Ectodermal cell (in vitro differentiated cells): ENCODE data around the gene CCDC134.

Source experiments
- H3K27ac ChIP-seq: 2 replicates; pipeline ENCODE4 v1.7.0; 2013; ENCODE audit warnings: mild to moderate bottlenecking, low read depth, low read length; ENCODE audit not compliant: insufficient read depth, poor library complexity, severe bottlenecking
- H3K27me3 ChIP-seq: 2 replicates; pipeline ENCODE4 v1.7.0; 2013; ENCODE audit warnings: mild to moderate bottlenecking, low read length; ENCODE audit not compliant: insufficient read depth, control insufficient read depth, poor library complexity, severe bottlenecking
- H3K36me3 ChIP-seq: one replicate; pipeline ENCODE4 v1.7.0; 2013; ENCODE audit warnings: low read length; ENCODE audit not compliant: control insufficient read depth, insufficient read depth
- H3K4me1 ChIP-seq: one replicate; pipeline ENCODE4 v1.7.0; 2013; ENCODE audit warnings: low read length; ENCODE audit not compliant: control insufficient read depth, insufficient read depth
- H3K4me3 ChIP-seq: 2 replicates; pipeline ENCODE4 v1.7.0; 2013; ENCODE audit warnings: low read depth, low read length, control low read depth; ENCODE audit not compliant: insufficient read depth
- H3K9me3 ChIP-seq: 2 replicates; pipeline ENCODE4 v1.7.0; 2013; ENCODE audit warnings: mild to moderate bottlenecking, low read length, moderate library complexity; ENCODE audit not compliant: control insufficient read depth
- WGBS, 2 experiments: methylation state at CpG; one replicate each; pipeline ENCODE4 v1.1.7; 2013; ENCODE audit warnings: missing lambda C conversion rate in 2 of 2; 5-methylcytosine and 5-hydroxymethylcytosine counted together

The CCDC134 gene

DNA sequence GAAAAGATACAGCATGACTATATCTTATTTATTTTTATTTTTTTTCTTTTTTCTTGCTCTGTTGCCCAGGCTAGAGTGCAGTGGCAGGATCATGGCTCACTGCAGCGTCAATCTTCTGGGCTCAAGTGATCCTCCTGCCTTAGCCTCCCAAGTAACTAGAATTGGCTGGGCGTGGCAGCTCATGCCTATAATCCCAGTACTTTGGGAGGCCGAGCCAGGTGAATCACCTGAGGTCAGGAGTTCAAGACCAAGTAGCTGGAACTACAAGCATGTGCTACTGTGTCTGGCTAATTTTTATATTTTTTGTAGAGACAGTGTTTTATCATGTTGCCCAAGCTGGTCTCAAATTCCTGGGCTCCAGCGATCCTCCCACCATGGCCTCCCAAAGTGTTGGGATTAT is 28.3 kb upstream of the CCDC134 start:
- Histone ChIP-seq H3K27ac (no peak overlapping the region), H3K36me3 (no peaks in the 10 kb centered on the region)
- WGBS, 2 experiments = 89 to 92% methylated on average over 4 of the region's 4 CpGs

DNA sequence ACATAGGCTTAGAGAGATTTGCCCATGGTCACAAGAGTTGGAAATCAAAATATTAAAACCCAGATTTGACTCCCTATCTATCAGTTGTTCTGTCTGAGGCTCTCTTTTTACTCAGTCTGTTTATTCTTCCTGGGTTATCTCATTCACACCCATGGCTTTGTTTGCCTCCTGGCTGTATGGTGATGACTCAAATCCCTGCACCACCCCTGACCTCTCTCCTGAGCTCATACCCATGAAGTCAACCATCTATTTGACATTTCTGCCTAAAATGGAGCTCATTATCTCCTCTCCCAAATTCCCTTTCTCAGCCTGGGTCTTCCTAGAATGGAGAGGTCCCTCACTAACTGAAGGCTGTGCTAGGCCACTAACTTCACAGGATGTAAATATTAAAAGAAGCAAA is 27.8 kb upstream of the CCDC134 start:
- Histone ChIP-seq H3K9me3 (no peaks in the 10 kb centered on the region), H3K4me1 (no peaks in the 10 kb centered on the region), H3K27ac (no peak overlapping the region), H3K36me3 (no peaks in the 10 kb centered on the region), H3K27me3 (no peaks in the 10 kb centered on the region), H3K4me3 (no peak overlapping the region)

More for the DNA sequence above, 28.3 kb upstream of the CCDC134 start:
- H3K9me3 ChIP-seq = no peaks in the 10 kb centered on the region
- H3K4me1 ChIP-seq = no peaks in the 10 kb centered on the region
- no peaks in the 10 kb centered on the region for H3K27me3 ChIP-seq
- H3K4me3 ChIP-seq = no peak overlapping the region

DNA sequence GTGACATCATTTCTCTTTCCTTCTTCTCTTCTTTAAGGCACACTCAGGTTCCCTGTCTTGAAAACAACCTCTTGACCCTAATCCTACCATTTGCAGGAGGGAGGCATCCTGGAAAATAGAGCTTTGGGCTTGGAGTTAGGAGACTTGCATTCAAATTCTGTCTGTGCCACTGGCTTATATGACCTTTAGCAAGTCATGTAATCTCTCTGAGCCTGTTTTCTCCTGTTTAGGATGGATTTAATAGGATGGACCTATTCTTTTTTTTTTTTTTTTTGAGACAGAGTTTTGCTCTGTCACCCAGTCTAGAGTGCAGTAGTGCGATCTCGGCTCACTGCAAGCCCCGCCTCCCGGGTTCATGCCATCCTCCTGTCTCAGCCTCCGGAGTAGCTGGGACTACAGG is 25.1 kb upstream of the CCDC134 start:
- Histone ChIP-seq H3K27me3 (no peaks in the 10 kb centered on the region), H3K9me3 (no peaks in the 10 kb centered on the region), H3K4me3 (no peak overlapping the region), H3K36me3 (no peaks in the 10 kb centered on the region), H3K4me1 (no peaks in the 10 kb centered on the region), H3K27ac (no peak overlapping the region)
- WGBS, 2 experiments = 93 to 94% methylated on average over 5 of the region's 5 CpGs

DNA sequence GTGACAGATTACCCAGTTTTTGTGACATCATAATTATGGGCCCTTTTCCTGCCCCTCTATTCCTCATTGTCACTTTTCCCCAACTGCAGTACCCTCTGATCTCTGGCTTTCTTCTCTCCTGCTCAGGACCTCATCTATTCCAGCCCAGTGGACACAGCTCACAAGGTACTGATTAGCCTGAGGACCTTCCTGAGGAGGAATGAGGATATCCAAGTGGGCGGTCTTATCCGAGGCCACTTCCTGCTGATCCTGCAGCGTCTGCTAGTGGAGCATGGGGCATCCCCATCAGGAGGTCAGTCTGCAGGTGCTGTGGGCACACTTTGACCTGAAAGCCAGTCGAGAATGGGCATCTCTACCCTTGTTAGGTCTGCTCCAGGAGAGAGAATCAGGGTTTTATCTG is 24.5 kb upstream of the CCDC134 start:
- H3K36me3 ChIP-seq = no peaks in the 10 kb centered on the region
- WGBS, 2 experiments = 79 to 81% methylated on average over 4 of the region's 4 CpGs
- no peak overlapping the region for H3K4me3 ChIP-seq
- no peaks in the 10 kb centered on the region for H3K4me1 ChIP-seq
- H3K9me3 ChIP-seq = no peaks in the 10 kb centered on the region
- H3K27me3 ChIP-seq = no peaks in the 10 kb centered on the region
- H3K27ac ChIP-seq = no peak overlapping the region

DNA sequence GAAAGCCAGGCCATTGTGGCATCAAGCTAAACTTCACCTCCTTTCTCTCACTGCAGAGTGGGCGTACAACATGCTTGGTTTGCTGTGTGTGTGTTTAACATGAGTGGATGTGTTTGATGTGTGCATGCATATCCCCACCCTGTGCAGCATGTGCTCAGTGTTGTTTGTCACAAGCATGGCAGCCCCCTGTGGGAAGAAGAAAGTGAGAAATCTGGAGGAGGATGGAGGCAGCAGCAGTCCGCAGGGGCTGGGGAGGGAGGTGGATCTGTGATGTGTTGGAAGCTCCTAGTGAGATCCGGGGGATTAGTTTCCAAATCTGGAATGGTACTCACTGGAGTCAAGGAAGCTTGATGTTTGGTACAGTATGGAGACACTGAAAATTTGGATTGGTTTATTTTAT is 24.1 kb upstream of the CCDC134 start:
- Histone ChIP-seq H3K4me3 (no peak overlapping the region), H3K36me3 (no peaks in the 10 kb centered on the region), H3K9me3 (no peaks in the 10 kb centered on the region), H3K27me3 (no peaks in the 10 kb centered on the region), H3K4me1 (no peaks in the 10 kb centered on the region), H3K27ac (no peak overlapping the region)
- 96 to 97% methylated on average over 3 of the region's 3 CpGs for whole genome bisulfite sequencing, 2 experiments

DNA sequence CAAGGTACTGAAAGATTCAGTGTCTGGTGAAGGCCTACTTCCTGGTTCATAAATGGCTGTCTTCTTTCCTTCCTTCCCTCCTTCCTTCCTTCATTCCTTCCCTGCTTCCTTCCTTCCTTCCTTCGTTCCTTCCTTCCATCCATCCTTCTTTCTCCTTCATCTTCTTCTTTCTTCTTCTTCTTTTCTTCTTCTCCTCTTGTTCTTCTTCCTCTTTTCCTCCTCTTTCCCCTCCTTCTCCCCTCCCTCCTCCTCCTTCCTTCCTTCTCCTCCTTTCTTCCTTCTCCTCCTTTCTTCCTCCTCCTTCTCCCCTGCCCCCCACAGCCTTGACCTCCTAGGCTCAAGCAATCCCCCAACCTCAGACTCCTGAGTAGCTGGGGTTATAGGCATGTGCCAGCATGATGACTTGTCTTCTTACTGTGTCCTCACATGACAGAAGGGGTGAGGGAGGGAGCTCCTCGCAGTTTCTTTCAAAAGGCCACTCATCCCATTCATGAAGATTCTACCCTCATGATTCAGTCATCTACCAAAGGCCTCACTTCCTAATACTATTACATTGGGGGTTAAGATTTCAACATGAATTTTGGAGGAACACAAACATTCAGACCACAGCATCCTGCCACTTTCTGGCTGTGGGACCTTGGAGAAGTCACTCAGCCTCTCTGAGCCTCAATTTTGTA is 22.6 kb upstream of the CCDC134 start:
- Histone ChIP-seq H3K36me3 (no peaks in the 10 kb centered on the region), H3K27me3 (no peaks in the 10 kb centered on the region), H3K4me1 (no peaks in the 10 kb centered on the region), H3K4me3 (no peak overlapping the region), H3K9me3 (no peaks in the 10 kb centered on the region), H3K27ac (no peak overlapping the region)
- WGBS, 2 experiments = 90 to 95% methylated on average over 2 of the region's 2 CpGs

DNA sequence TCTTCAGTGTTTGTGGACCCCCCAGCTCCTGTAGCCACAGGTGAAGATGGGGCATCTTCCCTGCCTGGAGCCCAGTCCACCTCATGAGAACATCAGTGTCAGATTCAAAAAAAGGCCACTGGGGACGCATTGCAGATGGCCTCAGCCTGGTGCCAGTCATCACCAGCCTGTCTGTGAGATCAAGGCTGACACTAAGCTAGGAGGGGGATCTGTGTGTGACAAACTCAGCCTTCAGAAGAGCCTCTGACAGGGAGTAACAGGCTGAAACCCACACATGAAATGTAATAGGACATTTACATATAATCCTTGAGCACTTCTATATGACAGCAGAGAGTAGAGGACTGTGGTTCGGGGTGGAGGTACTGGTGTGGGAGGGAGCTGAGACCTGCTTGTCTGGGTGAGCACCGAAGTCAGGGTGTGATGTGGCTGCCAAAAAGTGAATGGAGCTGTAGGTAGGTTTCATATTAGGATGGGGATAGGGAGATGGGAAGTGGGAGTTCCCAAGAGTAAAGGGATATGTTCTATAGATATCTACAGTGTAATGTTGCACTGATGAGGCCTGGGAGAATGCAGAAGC is 20.5 kb upstream of the CCDC134 start:
- H3K36me3 ChIP-seq = no peaks in the 10 kb centered on the region
- no peaks in the 10 kb centered on the region for H3K27me3 ChIP-seq
- no peaks in the 10 kb centered on the region for H3K9me3 ChIP-seq
- no peaks in the 10 kb centered on the region for H3K4me1 ChIP-seq
- WGBS, 2 experiments = 61 to 63% methylated on average over 3 of the region's 3 CpGs
- H3K27ac ChIP-seq = no peak overlapping the region
- H3K4me3 ChIP-seq = no peak overlapping the region

DNA sequence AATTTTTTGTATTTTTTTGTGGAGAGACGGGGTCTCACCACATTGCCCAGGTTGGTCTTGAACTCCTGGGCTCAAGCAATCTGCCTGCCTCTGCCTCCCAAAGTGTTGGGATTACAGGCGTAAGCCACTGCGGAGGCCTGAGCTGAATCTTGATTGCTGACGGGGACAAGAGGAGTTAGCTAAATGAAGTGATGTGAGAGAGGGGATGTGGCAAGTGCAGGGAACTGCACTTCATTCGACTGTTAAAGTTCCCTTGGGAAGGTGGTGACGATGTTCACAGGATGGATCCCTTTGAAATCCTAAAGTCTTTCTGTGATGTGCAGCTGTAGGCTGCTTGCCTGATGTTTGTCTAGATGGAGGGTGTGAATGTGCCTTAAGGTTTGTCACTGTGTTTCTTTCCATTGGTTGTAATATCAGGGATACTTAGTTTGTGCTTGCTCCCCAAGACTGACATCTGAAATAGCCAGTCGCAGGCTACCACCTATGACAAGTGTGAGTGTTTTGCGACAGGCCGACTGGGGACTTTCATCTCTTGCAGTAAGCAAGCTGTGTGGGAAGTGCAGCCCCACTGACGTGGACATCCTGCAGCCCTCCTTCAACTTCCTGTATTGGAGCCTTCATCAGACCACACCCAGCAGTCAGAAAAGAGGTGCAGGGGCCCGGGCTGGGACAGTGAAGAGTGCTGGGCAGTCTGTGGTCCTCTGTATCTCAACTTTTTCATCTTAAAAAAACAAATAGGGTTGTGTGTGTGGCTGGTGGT is 19.6 kb upstream of the CCDC134 start:
- no peaks in the 10 kb centered on the region for H3K36me3 ChIP-seq
- no peaks in the 10 kb centered on the region for H3K27me3 ChIP-seq
- WGBS, 2 experiments = 71 to 76% methylated on average over 10 to 11 of the region's 11 CpGs
- H3K9me3 ChIP-seq = no peaks in the 10 kb centered on the region
- no peaks in the 10 kb centered on the region for H3K4me1 ChIP-seq
- no peak overlapping the region for H3K27ac ChIP-seq
- no peak overlapping the region for H3K4me3 ChIP-seq

DNA sequence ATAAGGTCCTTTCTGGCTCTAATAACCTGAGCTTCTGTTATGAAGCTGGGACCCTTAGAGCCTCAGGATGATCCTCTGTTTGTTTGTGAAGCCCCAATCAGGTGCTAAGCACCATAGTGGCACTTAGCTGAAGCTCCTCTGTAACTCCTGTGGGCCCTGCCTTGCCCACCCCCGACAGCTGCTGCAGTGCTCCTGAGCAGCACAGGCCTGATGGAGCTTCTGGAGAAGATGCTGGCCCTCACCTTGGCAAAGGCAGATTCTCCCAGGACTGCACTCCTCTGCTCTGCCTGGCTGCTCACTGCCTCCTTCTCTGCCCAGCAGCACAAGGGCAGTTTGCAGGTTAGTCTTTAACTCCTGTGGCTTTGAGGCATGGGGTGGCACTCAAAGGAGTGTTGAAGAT is 19.0 kb upstream of the CCDC134 start:
- H3K27ac ChIP-seq = no peak overlapping the region
- H3K9me3 ChIP-seq = no peaks in the 10 kb centered on the region
- 78 to 87% methylated on average over 1 of the region's 1 CpG for WGBS, 2 experiments
- no peaks in the 10 kb centered on the region for H3K36me3 ChIP-seq
- no peak overlapping the region for H3K4me3 ChIP-seq
- H3K4me1 ChIP-seq = no peaks in the 10 kb centered on the region
- no peaks in the 10 kb centered on the region for H3K27me3 ChIP-seq

DNA sequence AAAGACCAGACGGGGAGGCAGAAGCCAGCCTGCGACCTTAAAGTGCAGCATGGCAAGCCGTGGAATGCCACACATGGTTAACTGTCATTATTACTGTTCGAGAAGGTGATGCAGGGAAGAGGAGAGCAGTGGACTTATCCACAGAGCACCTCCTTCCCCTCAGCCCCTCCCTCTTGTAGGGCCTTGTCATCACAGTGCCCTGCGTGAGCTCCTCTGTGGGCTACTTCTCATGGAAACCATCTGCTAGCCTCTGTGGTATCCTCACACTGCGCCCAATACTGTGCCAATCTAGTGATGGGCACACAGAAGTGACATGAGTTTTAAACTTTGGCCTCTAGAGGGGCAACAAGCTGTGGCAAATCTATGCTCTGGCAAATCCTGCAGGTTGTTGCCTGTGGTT is 18.2 kb upstream of the CCDC134 start:
- H3K27ac ChIP-seq = no peak overlapping the region
- H3K36me3 ChIP-seq = no peaks in the 10 kb centered on the region
- WGBS, 2 experiments = 91% methylated on average over 6 of the region's 6 CpGs
- no peaks in the 10 kb centered on the region for H3K9me3 ChIP-seq
- H3K4me1 ChIP-seq = no peaks in the 10 kb centered on the region
- no peaks in the 10 kb centered on the region for H3K27me3 ChIP-seq
- no peak overlapping the region for H3K4me3 ChIP-seq
